GM12873 (cell line): Measurements from ENCODE around the gene RPL18.

Experiments
- TF ChIP-seq, protein P1 (sequence below): IDR thresholded peaks from 2 replicates; pipeline ENCODE4 v1.5.1; 2012; ENCODE audit warnings: low read depth, mild to moderate bottlenecking, moderate library complexity, low read length, control low read depth; ENCODE audit not compliant: insufficient read depth; ENCODE audit errors: missing control alignments

The RPL18 gene

GRCh38 chr19:48618278-48618915, 581 bp downstream of the RPL18 start:
- TF ChIP-seq, protein P1, sequence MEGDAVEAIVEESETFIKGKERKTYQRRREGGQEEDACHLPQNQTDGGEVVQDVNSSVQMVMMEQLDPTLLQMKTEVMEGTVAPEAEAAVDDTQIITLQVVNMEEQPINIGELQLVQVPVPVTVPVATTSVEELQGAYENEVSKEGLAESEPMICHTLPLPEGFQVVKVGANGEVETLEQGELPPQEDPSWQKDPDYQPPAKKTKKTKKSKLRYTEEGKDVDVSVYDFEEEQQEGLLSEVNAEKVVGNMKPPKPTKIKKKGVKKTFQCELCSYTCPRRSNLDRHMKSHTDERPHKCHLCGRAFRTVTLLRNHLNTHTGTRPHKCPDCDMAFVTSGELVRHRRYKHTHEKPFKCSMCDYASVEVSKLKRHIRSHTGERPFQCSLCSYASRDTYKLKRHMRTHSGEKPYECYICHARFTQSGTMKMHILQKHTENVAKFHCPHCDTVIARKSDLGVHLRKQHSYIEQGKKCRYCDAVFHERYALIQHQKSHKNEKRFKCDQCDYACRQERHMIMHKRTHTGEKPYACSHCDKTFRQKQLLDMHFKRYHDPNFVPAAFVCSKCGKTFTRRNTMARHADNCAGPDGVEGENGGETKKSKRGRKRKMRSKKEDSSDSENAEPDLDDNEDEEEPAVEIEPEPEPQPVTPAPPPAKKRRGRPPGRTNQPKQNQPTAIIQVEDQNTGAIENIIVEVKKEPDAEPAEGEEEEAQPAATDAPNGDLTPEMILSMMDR = no peak

DNA sequence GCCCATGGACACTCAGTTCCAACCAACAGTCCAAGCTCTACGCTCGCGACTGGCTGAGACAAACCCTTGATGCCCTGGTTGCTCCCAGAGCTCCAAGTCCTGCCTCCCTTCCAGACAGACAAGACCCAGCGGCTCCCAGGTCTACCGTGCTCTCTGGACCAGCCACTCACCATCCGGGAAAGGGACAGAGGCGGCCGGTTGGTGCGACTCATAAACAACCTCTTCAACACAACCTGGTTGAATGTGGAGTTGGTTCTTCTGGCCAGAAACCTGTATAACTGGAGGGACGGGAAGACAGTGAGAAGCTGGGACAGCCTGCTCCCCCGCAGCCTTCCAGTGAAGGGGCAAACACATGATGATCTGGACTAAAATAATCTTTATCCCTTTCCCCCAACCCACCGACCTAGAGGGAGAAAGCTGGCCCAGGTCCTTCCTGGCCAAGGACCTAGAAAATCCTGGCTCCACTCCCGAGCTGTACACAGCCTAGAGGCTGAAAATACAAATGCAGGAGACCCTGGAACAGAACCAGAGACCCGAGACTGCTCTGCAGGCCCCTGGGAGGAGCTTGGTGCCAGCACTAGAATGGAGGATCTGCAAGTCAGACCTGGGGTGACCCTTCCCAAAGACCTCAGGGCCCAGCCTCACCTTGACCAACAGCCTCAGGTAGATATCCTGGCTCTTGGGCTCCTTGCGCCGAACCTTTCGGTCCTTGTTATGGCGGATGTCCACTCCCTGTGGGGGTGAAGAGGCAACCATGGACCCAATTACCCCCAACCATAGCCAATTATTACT, 1.6 kb downstream of the RPL18 start:
- TF ChIP-seq, protein P1 = no peak

GRCh38 chr19:48616491-48617056, 2.4 kb downstream of the RPL18 start:
- TF ChIP-seq, protein P1 = no peak

DNA sequence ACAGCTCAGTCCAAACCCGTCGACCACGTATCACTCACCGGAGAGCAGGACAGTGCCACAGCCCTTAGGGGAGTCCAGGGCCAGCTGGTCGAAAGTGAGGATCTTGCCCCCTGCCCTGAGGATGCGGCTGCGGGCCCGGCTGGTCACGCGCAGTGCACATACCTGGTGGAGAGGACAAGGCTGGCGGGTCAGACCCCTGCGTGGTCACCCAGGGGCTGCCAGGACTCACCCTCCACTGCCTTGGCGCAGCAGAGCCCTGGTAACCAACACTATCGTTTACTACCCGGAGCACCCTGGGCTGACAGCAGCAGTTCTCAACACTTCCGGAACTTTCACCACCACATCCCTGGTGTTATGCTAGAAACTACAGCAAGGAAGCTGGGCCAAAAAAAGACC, 2.9 kb downstream of the RPL18 start:
- TF ChIP-seq, protein P1 = no peak

GRCh38 chr19:48615231-48616040, 3.5 kb downstream of the RPL18 start:
- TF ChIP-seq, protein P1 = no peak

DNA sequence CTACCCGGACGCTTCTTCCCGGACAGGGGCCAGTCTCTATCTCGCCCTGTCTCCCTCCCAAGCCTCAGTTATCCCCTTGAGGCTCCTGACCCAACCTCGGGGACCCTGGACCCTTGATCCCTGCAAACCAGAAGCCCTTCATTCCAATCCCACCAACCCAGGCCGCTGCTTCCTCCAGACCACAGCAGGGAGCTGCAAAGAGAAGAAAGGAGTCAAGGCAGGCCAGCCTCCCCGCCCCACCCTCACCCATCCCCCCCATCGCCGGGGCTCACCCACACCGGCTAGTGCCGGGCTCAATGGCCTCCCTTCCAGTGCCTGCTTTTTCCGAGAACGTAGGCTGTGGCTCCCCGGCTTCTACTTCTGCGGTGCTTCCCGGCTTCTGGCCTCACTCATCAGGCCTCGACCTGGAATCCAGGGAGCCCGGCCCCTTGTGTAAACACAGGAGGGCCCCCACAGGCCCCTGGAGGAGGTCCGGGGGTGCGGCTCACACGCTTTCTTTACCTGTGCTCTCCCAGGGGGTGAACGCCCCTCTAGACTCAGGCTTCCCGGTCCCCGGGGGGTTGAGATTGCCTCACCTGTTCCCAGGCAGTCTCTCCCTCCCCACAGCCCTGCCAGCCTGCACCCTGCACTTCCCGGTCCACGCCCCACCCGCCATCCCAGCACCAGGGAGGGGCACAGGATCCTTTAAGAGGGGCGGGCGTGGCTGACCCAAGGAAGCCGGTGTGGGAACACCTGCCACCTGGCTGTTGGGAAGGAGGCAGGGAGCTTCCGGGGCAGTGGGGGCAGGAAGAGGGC, 4.3 kb downstream of the RPL18 start, which contains the start of gene FAM83E:
Gene FAM83E, minus strand, starts transcription at position 641 of the 795 bp plus-strand sequence. CDS start 1,704 bp downstream, outside the sequence.
- TF ChIP-seq, protein P1 = no peak
